HepG2 (cell line): ENCODE results near the gene SAMMSON. TPM values are rescaled to one million over a fixed set of nuclear protein-coding genes. Genes with fewer than 3 reads are reported as not detected.

Experiments used
- ATAC-seq: fragments of 200-7000 bp; cut with Tn5 transposase; 3 replicates; pipeline ENCODE4 v1.9.1; 2020; ENCODE audit warnings: mild to moderate bottlenecking, moderate library complexity
- BruUV-seq: library from RNA; stranded (reverse); fragments of 400-500 nt; replicated peaks from 2 replicates; lab custom pipeline; 2021; lab: Mats Ljungman, UMichigan
- CTCF ChIA-PET: fragments of 300-600 bp; formaldehyde crosslinking; extraction: SDS; loops from one replicate; lab custom pipeline; 2021; ENCODE audit warnings: low total read pairs, inconsistent platforms, low intra/inter-chr PET ratio; lab: Yijun Ruan, JAX
- POLR2A ChIA-PET: fragments of 350-600 bp; sonication (Branson Sonifier 250); formaldehyde crosslinking; loops from one replicate; lab custom pipeline; 2020; ENCODE audit warnings: antibody characterized with exemption, inconsistent platforms; lab: Yijun Ruan, JAX
- DNase-seq: peaks from one replicate; pipeline ENCODE4 v3.0.0-alpha.2; 2015; ENCODE audit warnings: low spot score
- FAIRE-seq: peaks from 3 replicates; lab custom pipeline; 2011; peaks lifted over from hg19 to GRCh38; lab: Jason Lieb, UNC
- H2AFZ ChIP-seq: one replicate; pipeline ENCODE4 v1.6.1; 2011; ENCODE audit warnings: low read length, inconsistent platforms
- H3K27ac ChIP-seq: fragments of 300-600 bp; 3 replicates; pipeline ENCODE4 v1.8.0; 2011; ENCODE audit warnings: mixed run types, mild to moderate bottlenecking, mixed read lengths, low read length, inconsistent platforms; ENCODE audit not compliant: insufficient read depth; ENCODE audit errors: extremely low read length
- H3K27me3 ChIP-seq, 2 experiments: fragments of 200-600 bp in 1 of 2; 2 replicates in 1 of 2; 3 replicates in 1 of 2; pipeline versions ENCODE4 v1.6.0 to v1.8.0; 2011; ENCODE audit warnings: low read length in 2 of 2, mild to moderate bottlenecking in 2 of 2, moderate library complexity in 2 of 2, inconsistent platforms in 1 of 2; ENCODE audit not compliant: insufficient read depth in 2 of 2, control insufficient read depth in 1 of 2
- H3K36me3 ChIP-seq, 2 experiments: fragments of 200-600 bp in 1 of 2; replicated peaks in 1 of 2; 2 replicates in 1 of 2; 3 replicates in 1 of 2; pipeline versions ENCODE4 v1.5.1 to v1.8.0; 2011; ENCODE audit warnings: low read length in 2 of 2, inconsistent platforms in 1 of 2; ENCODE audit not compliant: insufficient read depth in 2 of 2, control insufficient read depth in 1 of 2
- H3K4me1 ChIP-seq: 2 replicates; pipeline ENCODE4 v1.5.1; 2012; ENCODE audit warnings: low read length, inconsistent platforms; ENCODE audit not compliant: insufficient read depth
- H3K4me2 ChIP-seq: 2 replicates; pipeline ENCODE4 v1.6.0; 2011; ENCODE audit warnings: low read depth, low read length, inconsistent platforms
- H3K4me3 ChIP-seq, 3 experiments: fragments of 200-600 bp in 1 of 3; sonication (generic), shearing (Covaris generic) in 1 of 3; replicated peaks in 1 of 3; 2 replicates each; pipeline ENCODE4 v1.5.1; 2011 to 2016; ENCODE audit warnings: low read length in 3 of 3, inconsistent platforms in 2 of 3, low read depth in 2 of 3, mild to moderate bottlenecking in 2 of 3, control low read depth in 1 of 3, mixed read lengths in 1 of 3; ENCODE audit not compliant: insufficient read depth in 1 of 3
- H3K79me2 ChIP-seq: one replicate; pipeline ENCODE4 v1.6.1; 2011; ENCODE audit warnings: low read length, inconsistent platforms; ENCODE audit not compliant: insufficient read depth
- H3K9ac ChIP-seq: 2 replicates; pipeline ENCODE4 v1.6.0; 2011; ENCODE audit warnings: mild to moderate bottlenecking, low read depth, low read length, inconsistent platforms; ENCODE audit not compliant: insufficient read depth
- H3K9me3 ChIP-seq: 2 replicates; pipeline ENCODE4 v1.5.1; 2012; ENCODE audit warnings: mild to moderate bottlenecking, low read length
- H4K20me1 ChIP-seq: 2 replicates; pipeline ENCODE4 v1.6.0; 2011; ENCODE audit warnings: inconsistent platforms, mild to moderate bottlenecking, low read length, moderate library complexity; ENCODE audit not compliant: insufficient read depth
- MXD3 ChIP-seq: IDR thresholded peaks from 2 replicates; pipeline ENCODE4 v1.6.1; 2016; ENCODE audit warnings: mild to moderate bottlenecking, missing biosample characterization, missing genetic modification reagents
- PRDM4 ChIP-seq: sonication (generic); formaldehyde crosslinking; IDR thresholded peaks from 2 replicates; pipeline ENCODE4 v1.9.0; 2021; ENCODE audit warnings: missing genetic modification reagents, borderline replicate concordance
- SOX6 ChIP-seq, 2 experiments: fragments of 450-650 bp in 1 of 2; sonication (generic) in 1 of 2; formaldehyde crosslinking in 1 of 2; IDR thresholded peaks; 2 replicates each; pipeline versions ENCODE4 v1.4.0 to v1.6.1; 2017 to 2020; ENCODE audit warnings: antibody characterized with exemption in 1 of 2, mild to moderate bottlenecking in 1 of 2, missing genetic modification reagents in 1 of 2
- TGIF2 ChIP-seq: IDR thresholded peaks from 2 replicates; pipeline ENCODE4 v1.6.1; 2016; ENCODE audit warnings: control low read depth, missing compliant biosample characterization
- ZNF773 ChIP-seq: sonication (generic); formaldehyde crosslinking; IDR thresholded peaks from 2 replicates; pipeline ENCODE4 v1.4.0; 2020; ENCODE audit warnings: missing genetic modification reagents, borderline replicate concordance
- ZNF775 ChIP-seq: sonication (generic); formaldehyde crosslinking; IDR thresholded peaks from 2 replicates; pipeline ENCODE4 v1.4.0; 2020; ENCODE audit warnings: missing genetic modification reagents, mild to moderate bottlenecking, moderate library complexity, borderline replicate concordance
- ZNF776 ChIP-seq: sonication (generic); formaldehyde crosslinking; IDR thresholded peaks from 2 replicates; pipeline ENCODE4 v1.4.0; 2020; ENCODE audit warnings: mild to moderate bottlenecking, missing genetic modification reagents
- ZNF839 ChIP-seq: sonication (generic); formaldehyde crosslinking; IDR thresholded peaks from 2 replicates; pipeline ENCODE4 v1.4.0; 2020; ENCODE audit warnings: missing genetic modification reagents, mild to moderate bottlenecking, borderline replicate concordance
- WGBS: methylation state at CpG from one replicate; pipeline ENCODE4 v1.1.6; 2017; ENCODE audit warnings: low lambda C conversion rate; 5-methylcytosine and 5-hydroxymethylcytosine counted together
- in situ Hi-C: cut with HindIII; loops from 2 replicates; pipeline ENCODE4 v1.10.0; 2017; ENCODE audit warnings: low pct_unique_long_range_greater_than_20kb; ENCODE audit not compliant: extremely low pct_ligation_motif_present
- intact Hi-C: fragments of 100-400 bp; cut with micrococcal nuclease; formaldehyde crosslinking; loops from one replicate; pipeline ENCODE4 v1.10.0; 2022; ENCODE audit not compliant: unreplicated experiment
- polyA plus RNA-seq, 8 experiments: library from polyadenylated mRNA; depleted of rRNA in 3 of 8; stranded (reverse) in 7 of 8; unstranded in 1 of 8; fragments of >200 nt; fragmentation: Illumina TruSeq in 4 of 8; extraction: Trizol in 4 of 8; gene quantifications; 2 replicates each; pipeline versions ENCODE4 v1.2.1 to v1.2.3, GENCODE V29; 2011 to 2016; ENCODE audit warnings: low read depth in 4 of 8, missing spikeins in 1 of 8, mixed read lengths in 1 of 8; ENCODE audit not compliant: insufficient read depth in 1 of 8
- total RNA-seq, 5 experiments: library from RNA; depleted of rRNA; stranded (reverse); fragments of >200 nt; fragmentation: Illumina TruSeq; extraction: Trizol; gene quantifications; 2 replicates each; pipeline ENCODE4 v1.2.3, GENCODE V29; 2016; ENCODE audit warnings: low read depth in 1 of 5

SAMMSON gene
- total and polyA plus RNA-seq, 2 of the 13 experiments (the other 11 are each of a cell fraction or from before 2014, with no cell fraction given), result not detected

GRCh38 chr3:70057426-70057825, 57.9 kb downstream of the SAMMSON start:
- POLR2A ChIA-PET, result no interaction called here
- H3K79me2 ChIP-seq, result no peaks in the 10 kb centered on the region
- H3K9me3 ChIP-seq, result no peaks in the 10 kb centered on the region
- no peak overlapping the region for H3K4me3 ChIP-seq
- H3K27me3 ChIP-seq, result no peaks in the 10 kb centered on the region
- WGBS, result 0% methylated on average over 1 of the region's 1 CpG
- no peak overlapping the region for H3K9ac ChIP-seq
- no peaks in the 10 kb centered on the region for H3K4me1 ChIP-seq
- H2AFZ ChIP-seq, result no peak overlapping the region
- no TSS peak for BruUV-seq
- FAIRE-seq (no peak), ATAC-seq (no peak), DNase-seq (no peak)
- no peak overlapping the region for H3K4me2 ChIP-seq
- no peaks in the 10 kb centered on the region for H4K20me1 ChIP-seq
- no peak for TF ChIP-seq MXD3 (CRISPR knock-in tag)
- no peak for TF ChIP-seq ZNF775
- TF ChIP-seq ZNF773, result no peak
- no peak for TF ChIP-seq ZNF839
- CTCF ChIA-PET, result no interaction called here
- no peak overlapping the region for H3K27ac ChIP-seq
- intact Hi-C loops (no loop called here), in situ Hi-C loops (no loop called here)
- no peaks in the 10 kb centered on the region for H3K36me3 ChIP-seq

GRCh38 chr3:70061096-70061495, 61.6 kb downstream of the SAMMSON start:
- H3K27ac ChIP-seq, result no peak overlapping the region
- TF ChIP-seq TGIF2 (no peak), PRDM4 (no peak), SOX6 (IDR thresholded peaks at IDR 0.05) (no peak), SOX6 (CRISPR knock-in tag; IDR thresholded peaks at IDR 0.05) (no peak), ZNF776 (CRISPR knock-in tag) (no peak)
- TF ChIP-seq, all 625 proteins: peak for 0
- in situ Hi-C loops, result loop anchor here (10.0 kb wide), 2 partner anchors 294 to 1594 kb away; no protein-coding TSS in a partner anchor
- DNase-seq (no peak), FAIRE-seq (no peak), ATAC-seq (no peak)
- Histone ChIP-seq H3K79me2 (no peaks in the 10 kb centered on the region), H3K36me3 (no peaks in the 10 kb centered on the region), H3K4me2 (no peak overlapping the region), H4K20me1 (no peaks in the 10 kb centered on the region), H3K4me1 (no peaks in the 10 kb centered on the region), H3K27me3 (no peaks in the 10 kb centered on the region), H2AFZ (no peak overlapping the region), H3K9me3 (no peaks in the 10 kb centered on the region), H3K9ac (no peak overlapping the region), H3K4me3 (no peak overlapping the region)
- BruUV-seq, result no TSS peak
- ChIA-PET CTCF (no interaction called here), POLR2A (no interaction called here)
- intact Hi-C loops, result loop anchor here (5.0 kb wide), 1 partner anchor 61 kb away; no protein-coding TSS in a partner anchor
- WGBS, result 32% methylated on average over 5 of the region's 5 CpGs
